SK-N-SH (cell line): ENCODE results near the gene CHRM4. TPM values are rescaled to one million over a fixed set of nuclear protein-coding genes. Genes with fewer than 3 reads are reported as not detected.

Experiments
- CTCF ChIA-PET: fragments of 300-600, 350-600 bp; formaldehyde crosslinking; extraction: SDS; loops from one replicate; lab custom pipeline; 2021; lab: Yijun Ruan, JAX
- POLR2A ChIA-PET: fragments of 350-600 bp; sonication (Branson Sonifier 250); formaldehyde crosslinking; extraction: SDS; loops from one replicate; lab custom pipeline; 2020; ENCODE audit warnings: antibody characterized with exemption, inconsistent platforms; lab: Yijun Ruan, JAX
- DNase-seq: peaks from one replicate; pipeline ENCODE4 v3.0.0; 2012
- H2AFZ ChIP-seq: fragments of 200-600 bp; sonication (generic); 2 replicates; pipeline ENCODE4 v1.8.1; 2016; ENCODE audit warnings: antibody characterized with exemption, mild to moderate bottlenecking, low read depth
- H3F3A ChIP-seq: fragments of 200-600 bp; sonication (generic); replicated peaks from 2 replicates; pipeline ENCODE3; 2016; ENCODE audit warnings: antibody characterized with exemption, mild to moderate bottlenecking; ENCODE audit not compliant: insufficient read depth
- H3K27ac ChIP-seq, 2 experiments: fragments of 200-500 bp in 1 of 2; fragments of 200-600 bp in 1 of 2; sonication (Bioruptor generic) in 1 of 2; sonication (generic), shearing (Covaris generic) in 1 of 2; 2 replicates each; pipeline versions ENCODE4 v1.5.1 to v1.6.1; 2014 to 2016; ENCODE audit warnings: low read depth in 2 of 2, inconsistent platforms in 1 of 2, low read length in 1 of 2, mild to moderate bottlenecking in 1 of 2, mixed read lengths in 1 of 2
- H3K27me3 ChIP-seq: fragments of 200-600 bp; sonication (generic), shearing (Covaris generic); 2 replicates; pipeline ENCODE4 v1.6.1; 2016; ENCODE audit warnings: mixed run types; ENCODE audit not compliant: insufficient read depth
- H3K36me3 ChIP-seq, 2 experiments: fragments of 200-500 bp in 1 of 2; fragments of 200-600 bp in 1 of 2; sonication (Bioruptor generic) in 1 of 2; sonication (generic) in 1 of 2; replicated peaks in 1 of 2; 2 replicates each; pipeline versions ENCODE3 to v1.5.1; 2014 to 2016; ENCODE audit warnings: low read length in 1 of 2, mild to moderate bottlenecking in 1 of 2; ENCODE audit not compliant: insufficient read depth in 2 of 2, control insufficient read depth in 1 of 2
- H3K4me1 ChIP-seq, 2 experiments: fragments of 200-500 bp in 1 of 2; fragments of 200-600 bp in 1 of 2; sonication (Bioruptor generic) in 1 of 2; sonication (generic), shearing (Covaris generic) in 1 of 2; 2 replicates each; pipeline versions ENCODE4 v1.5.1 to v1.6.1; 2014 to 2016; ENCODE audit warnings: low read depth in 1 of 2, low read length in 1 of 2, mixed run types in 1 of 2; ENCODE audit not compliant: insufficient read depth in 2 of 2, control insufficient read depth in 1 of 2
- H3K4me2 ChIP-seq: fragments of 200-600 bp; sonication (generic), shearing (Covaris generic); 2 replicates; pipeline ENCODE4 v1.6.1; 2017; ENCODE audit warnings: mixed run types
- H3K4me3 ChIP-seq, 2 experiments: fragments of 200-500 bp in 1 of 2; fragments of 200-600 bp in 1 of 2; sonication (Bioruptor generic) in 1 of 2; sonication (generic), shearing (Covaris generic) in 1 of 2; 2 replicates each; pipeline versions ENCODE4 v1.5.1 to v1.8.1; 2014 to 2016; ENCODE audit warnings: low read depth in 2 of 2, inconsistent platforms in 1 of 2, low read length in 1 of 2, mild to moderate bottlenecking in 1 of 2, mixed read lengths in 1 of 2, moderate library complexity in 1 of 2
- H3K79me2 ChIP-seq: fragments of 200-600 bp; sonication (generic); 2 replicates; pipeline ENCODE4 v1.8.1; 2017; ENCODE audit warnings: mild to moderate bottlenecking; ENCODE audit not compliant: insufficient read depth
- H3K9ac ChIP-seq: fragments of 200-600 bp; sonication (generic); 2 replicates; pipeline ENCODE4 v1.6.1; 2017; ENCODE audit warnings: mixed run types
- H3K9me2 ChIP-seq: fragments of 200-600 bp; sonication (generic); 2 replicates; pipeline ENCODE4 v1.6.1; 2017; ENCODE audit warnings: mixed run types
- H3K9me3 ChIP-seq: fragments of 200-600 bp; sonication (generic); 2 replicates; pipeline ENCODE4 v1.6.1; 2017; ENCODE audit warnings: mixed run types, mild to moderate bottlenecking, moderate library complexity
- H4K20me1 ChIP-seq: fragments of 200-600 bp; sonication (generic); 2 replicates; pipeline ENCODE4 v1.6.1; 2017; ENCODE audit warnings: mild to moderate bottlenecking, mixed run types; ENCODE audit not compliant: insufficient read depth
- EP300 ChIP-seq, 2 experiments: IDR thresholded peaks; 2 replicates each; pipeline versions ENCODE4 v1.4.0 to v1.6.1; 2012; ENCODE audit warnings: borderline replicate concordance in 1 of 2, low read depth in 1 of 2, low read length in 1 of 2
- EZH2phosphoT487 ChIP-seq: fragments of 200-600 bp; sonication (generic); IDR thresholded peaks from 2 replicates; pipeline ENCODE4 v1.6.1; 2017; ENCODE audit warnings: low read depth, mixed run types, mild to moderate bottlenecking, antibody characterized with exemption, moderate library complexity, borderline replicate concordance
- FOXJ3 ChIP-seq: sonication (generic); formaldehyde crosslinking; IDR thresholded peaks from 2 replicates; pipeline ENCODE4 v1.5.1; 2020; ENCODE audit warnings: mild to moderate bottlenecking, missing genetic modification reagents
- FOXM1 ChIP-seq: IDR thresholded peaks from 2 replicates; pipeline ENCODE4 v1.4.0; 2012; ENCODE audit warnings: low read depth, mild to moderate bottlenecking
- GATA2 ChIP-seq: sonication (generic); formaldehyde crosslinking; IDR thresholded peaks from 2 replicates; pipeline ENCODE4 v1.5.0; 2020; ENCODE audit warnings: mild to moderate bottlenecking, missing genetic modification reagents
- MEF2A ChIP-seq: IDR thresholded peaks from 2 replicates; pipeline ENCODE4 v1.4.0; 2012; ENCODE audit warnings: low read depth, borderline replicate concordance
- MXI1 ChIP-seq: IDR thresholded peaks from 2 replicates; pipeline ENCODE4 v1.6.1; 2012; ENCODE audit warnings: mild to moderate bottlenecking, low read depth, low read length, improper control_type of control experiment
- RAD21 ChIP-seq: IDR thresholded peaks from 2 replicates; pipeline ENCODE4 v1.6.1; 2012; ENCODE audit warnings: mild to moderate bottlenecking, low read length
- RXRA ChIP-seq: IDR thresholded peaks from 2 replicates; pipeline ENCODE4 v1.4.0; 2012; ENCODE audit warnings: low read depth, mild to moderate bottlenecking, borderline replicate concordance
- SMC3 ChIP-seq: IDR thresholded peaks from 2 replicates; pipeline ENCODE4 v1.6.1; 2012; ENCODE audit warnings: low read depth, low read length, improper control_type of control experiment
- TAF1 ChIP-seq: IDR thresholded peaks from 2 replicates; pipeline ENCODE4 v1.6.1; 2012; ENCODE audit warnings: low read depth, mild to moderate bottlenecking, low read length, moderate library complexity, borderline replicate concordance
- YY1 ChIP-seq: IDR thresholded peaks from 2 replicates; pipeline ENCODE4 v1.4.0; 2012; ENCODE audit warnings: low read depth, mild to moderate bottlenecking
- WGBS: methylation state at CpG from one replicate; pipeline ENCODE4 v1.1.6; 2017; ENCODE audit warnings: low lambda C conversion rate; 5-methylcytosine and 5-hydroxymethylcytosine counted together
- polyA plus RNA-seq, 3 experiments: library from polyadenylated mRNA; depleted of rRNA; stranded (reverse); fragments of >200 nt; gene quantifications; 2 replicates each; pipeline ENCODE4 v1.2.3, GENCODE V29; 2012
- TF ChIP-seq, protein P1 (sequence below): fragments of 150-350 bp; IDR thresholded peaks from 2 replicates; pipeline ENCODE4 v1.6.1; 2017; ENCODE audit warnings: antibody characterized with exemption, low read length, low read depth, borderline replicate concordance
- TF ChIP-seq, protein P2 (sequence below): IDR thresholded peaks from 2 replicates; pipeline ENCODE4 v1.4.0; 2012; ENCODE audit warnings: low read depth, borderline replicate concordance
- TF ChIP-seq, protein P3 (sequence below): IDR thresholded peaks from 2 replicates; pipeline ENCODE4 v1.4.0; 2012; ENCODE audit warnings: low read depth

CHRM4 gene
- polyA plus RNA-seq, 1 of the 3 experiments (the other 2 are of a cell fraction), result 0.26 TPM

DNA sequence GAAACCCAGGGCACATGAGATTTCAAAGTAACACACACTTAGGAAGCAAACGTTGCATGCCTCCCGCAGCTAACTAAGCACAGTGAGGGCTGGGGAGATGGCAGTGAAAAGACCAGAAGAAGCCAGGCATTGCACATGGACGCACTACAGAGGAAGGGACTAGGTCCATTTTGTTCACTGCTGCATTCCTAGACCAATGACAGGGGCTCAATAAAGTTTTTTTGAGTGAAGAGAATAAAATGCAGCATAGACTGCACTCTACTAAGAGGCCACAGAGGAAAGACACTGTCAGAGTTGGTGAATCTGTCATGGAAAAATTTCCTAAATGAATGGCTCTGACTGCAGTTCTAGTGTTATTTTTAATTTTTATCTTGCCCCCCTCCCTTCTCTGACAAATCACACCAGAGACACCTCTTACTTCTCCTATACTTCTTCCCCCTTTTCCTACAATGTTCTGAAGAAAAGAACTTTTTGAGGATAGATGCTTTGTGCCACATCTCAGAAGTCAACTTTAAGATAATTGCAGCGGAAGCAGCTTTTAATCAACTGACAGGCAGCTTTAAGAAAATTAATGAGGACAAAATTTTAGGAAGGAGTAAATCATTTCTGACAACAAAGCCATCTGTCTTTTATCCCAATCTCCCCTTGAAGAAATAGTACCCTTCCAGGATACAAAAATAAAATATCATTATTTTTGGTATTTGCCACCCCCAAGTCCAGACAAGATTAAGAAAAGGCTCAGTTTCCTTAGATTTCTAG is 34.8 kb upstream of the CHRM4 start:
- Histone ChIP-seq H3K9me3 (no peaks in the 10 kb centered on the region), H3K27me3 (no peaks in the 10 kb centered on the region), H3F3A (no peaks in the 10 kb centered on the region), H3K79me2 (no peaks in the 10 kb centered on the region), H3K9ac (no peak overlapping the region), H3K4me1 (peaks cover 5 to 11% of the 10 kb centered on the region in 2 experiments; a peak in 2 of 4 replicates), H3K27ac (no peak overlapping the region; a peak in 1 of 4 replicates), H3K4me3 (no peak overlapping the region), H3K36me3 (peaks cover 15 to 20% of the 10 kb centered on the region in 2 experiments), H4K20me1 (no peaks in the 10 kb centered on the region), H2AFZ (no peak overlapping the region), H3K9me2 (no peaks in the 10 kb centered on the region), H3K4me2 (no peak overlapping the region)
- ChIA-PET POLR2A (no interaction called here), CTCF (no interaction called here)
- 90% methylated on average over 4 of the region's 4 CpGs for WGBS
- no peak for DNase-seq
- no peak for TF ChIP-seq MEF2A
- TF ChIP-seq, protein P1, sequence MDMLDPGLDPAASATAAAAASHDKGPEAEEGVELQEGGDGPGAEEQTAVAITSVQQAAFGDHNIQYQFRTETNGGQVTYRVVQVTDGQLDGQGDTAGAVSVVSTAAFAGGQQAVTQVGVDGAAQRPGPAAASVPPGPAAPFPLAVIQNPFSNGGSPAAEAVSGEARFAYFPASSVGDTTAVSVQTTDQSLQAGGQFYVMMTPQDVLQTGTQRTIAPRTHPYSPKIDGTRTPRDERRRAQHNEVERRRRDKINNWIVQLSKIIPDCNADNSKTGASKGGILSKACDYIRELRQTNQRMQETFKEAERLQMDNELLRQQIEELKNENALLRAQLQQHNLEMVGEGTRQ, result no peak
- peak; percentile 21; the same call in 1 of the 2 replicates for TF ChIP-seq MXI1
- TF ChIP-seq EP300 (IDR thresholded peaks at IDR 0.05; ENCODE audit: borderline replicate concordance in 1 of 2, low read depth in 1 of 2, low read length in 1 of 2), result no peak

DNA sequence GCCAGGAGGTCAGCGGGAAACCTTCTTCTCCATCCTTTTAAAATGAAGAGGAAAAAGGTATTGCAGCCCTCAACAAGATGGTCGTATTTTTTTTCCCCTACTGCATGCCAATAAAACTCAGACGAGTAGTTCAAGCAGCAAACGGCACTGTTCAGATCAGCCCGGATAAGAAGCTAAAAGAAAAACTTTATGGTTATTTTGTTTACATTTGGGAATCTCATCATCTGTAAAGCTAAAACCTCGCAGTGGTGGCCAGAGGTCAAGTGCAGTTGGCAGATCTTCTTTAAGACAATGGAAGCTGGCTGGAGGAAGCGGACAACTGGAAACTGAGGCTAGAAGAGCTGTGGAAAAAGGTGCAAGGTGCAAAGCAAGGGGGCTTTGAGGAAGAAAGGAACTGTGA is 31.0 kb upstream of the CHRM4 start:
- no peaks in the 10 kb centered on the region for H3K9me2 ChIP-seq
- no peak overlapping the region for H3K9ac ChIP-seq
- no peaks in the 10 kb centered on the region for H3F3A ChIP-seq
- ChIA-PET CTCF (interaction anchor here (0.9 to 2.9 kb wide), 5 partner anchors 14 to 115 kb away, joined by 3 to 8 read pairs (median 4); no protein-coding TSS in a partner anchor), POLR2A (no interaction called here)
- 89% methylated on average over 7 of the region's 7 CpGs for WGBS
- H3K27me3 ChIP-seq, result no peaks in the 10 kb centered on the region
- peaks cover 5 to 11% of the 10 kb centered on the region in 2 experiments; a peak in 2 of 4 replicates for H3K4me1 ChIP-seq
- H3K79me2 ChIP-seq, result no peaks in the 10 kb centered on the region
- peaks cover 0 to 17% of the 10 kb centered on the region in 2 experiments for H3K36me3 ChIP-seq
- no peak for DNase-seq
- H3K4me2 ChIP-seq, result no peak overlapping the region
- H2AFZ ChIP-seq, result no peak overlapping the region
- TF ChIP-seq, protein P2, sequence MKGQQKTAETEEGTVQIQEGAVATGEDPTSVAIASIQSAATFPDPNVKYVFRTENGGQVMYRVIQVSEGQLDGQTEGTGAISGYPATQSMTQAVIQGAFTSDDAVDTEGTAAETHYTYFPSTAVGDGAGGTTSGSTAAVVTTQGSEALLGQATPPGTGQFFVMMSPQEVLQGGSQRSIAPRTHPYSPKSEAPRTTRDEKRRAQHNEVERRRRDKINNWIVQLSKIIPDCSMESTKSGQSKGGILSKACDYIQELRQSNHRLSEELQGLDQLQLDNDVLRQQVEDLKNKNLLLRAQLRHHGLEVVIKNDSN, result no peak
- TF ChIP-seq YY1 (no peak), FOXJ3 (CRISPR knock-in tag) (no peak), FOXM1 (no peak), SMC3 (no peak), EZH2phosphoT487 (no peak), TAF1 (no peak), RXRA (no peak), RAD21 (no peak), GATA2 (CRISPR knock-in tag) (no peak), MEF2A (no peak)
- TF ChIP-seq, protein P3, sequence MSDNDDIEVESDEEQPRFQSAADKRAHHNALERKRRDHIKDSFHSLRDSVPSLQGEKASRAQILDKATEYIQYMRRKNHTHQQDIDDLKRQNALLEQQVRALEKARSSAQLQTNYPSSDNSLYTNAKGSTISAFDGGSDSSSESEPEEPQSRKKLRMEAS, result no peak
- H3K27ac ChIP-seq, result no peak overlapping the region
- no peaks in the 10 kb centered on the region for H3K9me3 ChIP-seq
- H3K4me3 ChIP-seq, result no peak overlapping the region
- H4K20me1 ChIP-seq, result no peaks in the 10 kb centered on the region
